ENCODE measurements around the gene ERN1. TPM values are rescaled to one million over a fixed set of nuclear protein-coding genes. Genes with fewer than 3 reads are reported as not detected.
A peak's percentile ranks its signal among the peaks of the same experiment; 100 is the strongest.

The ERN1 gene
- total RNA-seq, 4 donors from 2014 or later = 8.4 to 12.8 (median 12.1) TPM

DNA sequence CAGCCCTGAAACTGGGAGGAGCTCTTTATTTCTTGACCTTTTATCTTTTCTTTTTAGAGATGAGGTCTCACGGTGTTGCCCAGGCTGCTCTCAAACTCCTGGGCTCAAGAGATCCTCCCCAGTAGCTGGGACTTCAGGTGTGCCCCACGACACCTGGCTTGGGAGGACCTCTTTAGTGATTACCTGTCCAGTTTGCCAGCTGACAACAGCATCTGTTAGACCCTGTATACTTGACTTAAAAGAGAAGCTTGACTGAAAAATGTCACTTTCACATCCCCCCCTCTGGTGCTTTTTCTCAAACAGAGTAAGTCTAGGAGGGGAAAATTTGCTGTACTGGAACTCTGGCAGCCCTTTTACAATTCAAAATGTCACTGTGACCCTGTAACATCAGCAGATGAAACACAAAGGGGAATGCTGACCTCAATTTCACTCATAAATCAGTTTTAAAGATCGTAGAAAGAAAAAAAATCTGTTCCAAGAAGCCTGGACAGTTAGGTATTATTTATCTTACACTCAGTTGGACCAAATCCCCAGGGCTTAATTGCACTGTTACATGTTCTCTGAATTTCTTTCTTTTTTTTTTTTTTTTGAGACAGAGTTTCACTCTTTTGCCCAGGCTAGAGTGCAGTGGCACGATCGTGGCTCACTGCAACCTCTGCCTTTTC lies 1.8 kb upstream of the ERN1 start:
- Histone ChIP-seq H3K4me1 (peaks cover 0 to 45% (median 3%) of the 10 kb centered on the region in 3 donors), H3K27ac (peak overlapping the region in 2 of 4 donors; percentile 96 to 99), H3K4me3 (no peak overlapping the region), H3K27me3 (no peaks in the 10 kb centered on the region), H3K36me3 (no peaks in the 10 kb centered on the region), H3K9me3 (no peaks in the 10 kb centered on the region)
- ATAC-seq = no peak
- TF ChIP-seq, protein P1, sequence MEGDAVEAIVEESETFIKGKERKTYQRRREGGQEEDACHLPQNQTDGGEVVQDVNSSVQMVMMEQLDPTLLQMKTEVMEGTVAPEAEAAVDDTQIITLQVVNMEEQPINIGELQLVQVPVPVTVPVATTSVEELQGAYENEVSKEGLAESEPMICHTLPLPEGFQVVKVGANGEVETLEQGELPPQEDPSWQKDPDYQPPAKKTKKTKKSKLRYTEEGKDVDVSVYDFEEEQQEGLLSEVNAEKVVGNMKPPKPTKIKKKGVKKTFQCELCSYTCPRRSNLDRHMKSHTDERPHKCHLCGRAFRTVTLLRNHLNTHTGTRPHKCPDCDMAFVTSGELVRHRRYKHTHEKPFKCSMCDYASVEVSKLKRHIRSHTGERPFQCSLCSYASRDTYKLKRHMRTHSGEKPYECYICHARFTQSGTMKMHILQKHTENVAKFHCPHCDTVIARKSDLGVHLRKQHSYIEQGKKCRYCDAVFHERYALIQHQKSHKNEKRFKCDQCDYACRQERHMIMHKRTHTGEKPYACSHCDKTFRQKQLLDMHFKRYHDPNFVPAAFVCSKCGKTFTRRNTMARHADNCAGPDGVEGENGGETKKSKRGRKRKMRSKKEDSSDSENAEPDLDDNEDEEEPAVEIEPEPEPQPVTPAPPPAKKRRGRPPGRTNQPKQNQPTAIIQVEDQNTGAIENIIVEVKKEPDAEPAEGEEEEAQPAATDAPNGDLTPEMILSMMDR (IDR thresholded peaks at IDR 0.05) = no peak
- TF ChIP-seq POLR2A (IDR thresholded peaks at IDR 0.05) (no peak), EP300 (IDR thresholded peaks at IDR 0.05) (no peak), POLR2AphosphoS5 (IDR thresholded peaks at IDR 0.05) (no peak)
- whole genome bisulfite sequencing, 2 donors (ENCODE audit: low coverage in 1 of 2) = 62 to 67% methylated on average over 3 to 5 of the region's 5 CpGs

DNA sequence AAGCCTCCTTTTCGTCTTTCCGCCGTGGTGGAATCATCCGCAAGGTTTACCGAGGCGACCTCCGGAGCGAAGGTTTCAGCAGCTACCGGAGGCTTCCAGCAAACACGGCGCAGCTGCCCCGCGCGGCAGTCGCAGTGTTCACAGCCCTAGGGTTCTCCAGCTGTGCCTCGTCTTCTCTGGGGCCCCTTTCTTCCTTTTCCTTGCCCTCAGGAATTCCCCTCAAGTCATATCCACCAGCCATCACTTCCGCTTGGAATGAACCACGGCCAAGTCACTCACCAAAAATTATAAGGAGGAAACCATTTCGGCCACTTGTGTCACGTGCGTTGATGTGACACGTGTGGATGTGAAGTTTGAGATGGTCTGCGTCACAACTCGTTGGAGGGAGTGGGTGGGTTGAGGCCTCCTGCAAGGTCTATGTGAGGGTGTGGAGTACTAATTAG lies 636 bp upstream of the ERN1 start:
- ATAC-seq = peak; percentile 0
- 7 to 19% methylated on average over 13 to 15 of the region's 24 CpGs for WGBS, 2 donors (ENCODE audit: low coverage in 1 of 2)

DNA sequence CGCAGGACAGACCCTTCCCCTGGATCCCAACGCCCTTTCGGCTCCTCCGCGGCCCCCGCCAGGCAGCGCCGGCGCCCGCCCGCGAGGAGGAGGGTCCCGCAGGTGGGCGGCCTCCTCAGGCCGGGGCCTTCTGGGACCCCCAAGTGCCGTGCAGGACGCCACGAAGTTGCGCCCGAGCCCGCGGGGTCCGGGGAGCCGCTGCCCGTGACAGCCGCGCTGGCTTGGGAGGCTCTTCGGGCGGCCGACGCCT lies 504 bp downstream of the ERN1 start:
- ATAC-seq = no peak
- peak overlapping the region; percentile 90 to 98 for H3K4me3 ChIP-seq
- TF ChIP-seq EP300 (IDR thresholded peaks at IDR 0.05) (no peak), POLR2A (IDR thresholded peaks at IDR 0.05) (no peak), POLR2AphosphoS5 (IDR thresholded peaks at IDR 0.05) (no peak)
- TF ChIP-seq, protein P1 (IDR thresholded peaks at IDR 0.05) = no peak
- H3K27me3 ChIP-seq = no peaks in the 10 kb centered on the region
- H3K9me3 ChIP-seq = no peaks in the 10 kb centered on the region
- peaks cover 0 to 62% (median 3%) of the 10 kb centered on the region in 3 donors for H3K4me1 ChIP-seq
- no CpG with 5 or more reads among the region's 31 CpGs for WGBS, 2 donors (ENCODE audit: low coverage in 1 of 2)
- peak overlapping the region; percentile 94 to 99 (median 97) for H3K27ac ChIP-seq
- no peaks in the 10 kb centered on the region for H3K36me3 ChIP-seq

More for the DNA sequence above, 636 bp upstream of the ERN1 start:
- H3K36me3 ChIP-seq = no peaks in the 10 kb centered on the region
- H3K27me3 ChIP-seq = no peaks in the 10 kb centered on the region
- peak overlapping the region; percentile 90 to 98 for H3K4me3 ChIP-seq
- peaks cover 0 to 57% (median 3%) of the 10 kb centered on the region in 3 donors for H3K4me1 ChIP-seq
- peak overlapping the region; percentile 81 to 99 (median 97) for H3K27ac ChIP-seq
- TF ChIP-seq POLR2A (IDR thresholded peaks at IDR 0.05) = no peak
- TF ChIP-seq, protein P1 (IDR thresholded peaks at IDR 0.05) = no peak
- TF ChIP-seq POLR2AphosphoS5 (IDR thresholded peaks at IDR 0.05) = no peak
- no peak for TF ChIP-seq EP300 (IDR thresholded peaks at IDR 0.05)
- H3K9me3 ChIP-seq = no peaks in the 10 kb centered on the region

DNA sequence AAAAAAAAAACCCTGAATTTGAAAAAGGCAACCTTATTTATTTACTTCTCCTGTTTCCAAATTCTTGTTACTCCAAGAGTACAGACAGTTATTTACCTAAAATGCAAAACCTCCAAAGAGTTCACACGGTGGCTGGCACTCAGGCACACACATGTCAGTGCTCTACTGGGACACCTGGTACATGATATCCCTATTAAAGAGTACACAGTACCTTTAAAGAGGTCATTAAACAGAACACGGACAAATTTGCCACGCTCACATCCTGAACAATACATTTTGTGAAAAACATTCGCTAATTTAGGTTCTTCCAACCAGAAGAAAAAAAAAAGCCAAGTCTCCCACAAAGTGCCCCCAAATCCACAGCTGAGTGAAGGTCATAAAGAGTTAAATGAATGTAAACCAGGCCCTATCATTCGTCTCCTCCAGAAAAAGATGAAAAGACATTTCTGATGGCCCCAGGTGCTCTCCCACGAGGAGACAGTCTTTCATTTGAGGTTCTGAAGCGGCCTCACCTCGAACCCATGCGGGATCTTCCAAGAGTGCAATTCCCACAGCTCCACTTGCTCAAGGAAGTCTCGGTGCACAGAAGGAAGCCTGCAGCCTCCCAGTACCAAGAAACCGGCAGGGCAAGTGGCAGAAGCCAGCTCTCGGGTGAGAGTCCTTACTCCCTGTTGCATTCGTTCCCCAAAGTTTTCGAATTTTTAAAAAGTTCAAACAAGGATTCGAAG lies 993 bp downstream of the ERN1 start:
- Histone ChIP-seq H3K9me3 (no peaks in the 10 kb centered on the region), H3K27me3 (no peaks in the 10 kb centered on the region), H3K36me3 (no peaks in the 10 kb centered on the region), H3K27ac (peak overlapping the region; percentile 94 to 99 (median 97)), H3K4me1 (peaks cover 0 to 62% (median 3%) of the 10 kb centered on the region in 3 donors), H3K4me3 (peak overlapping the region; percentile 90 to 98)
- WGBS, 2 donors (ENCODE audit: low coverage in 1 of 2) = 15 to 21% methylated on average over 5 to 10 of the region's 15 CpGs
- TF ChIP-seq, protein P1 (IDR thresholded peaks at IDR 0.05) = no peak
- TF ChIP-seq POLR2AphosphoS5 (IDR thresholded peaks at IDR 0.05) (no peak), EP300 (IDR thresholded peaks at IDR 0.05) (no peak), POLR2A (IDR thresholded peaks at IDR 0.05) (no peak)
- no peak for ATAC-seq

All from gastroesophageal sphincter (tissue), 4 donors.